OCI-M2 (cell line): Measurements from ENCODE around the gene PRELP.
"Not testable (repeated sequence)": the region's sequence is repeated elsewhere in the genome, so short reads cannot be mapped to it uniquely, and the experiment has no call there.

Source experiments
- DNase-seq: peaks from one replicate; lab custom pipeline; 2025; ENCODE audit not compliant: unreplicated experiment; lab: John Stamatoyannopoulos, UW

The PRELP gene

GRCh38 chr1:203475012-203475981 lies at the start of gene PRELP:
Gene PRELP (plus strand): TSS chr1:203475806. CDS start chr1:203483185, 7,379 bp downstream.
- DNase-seq: no peak

GRCh38 chr1:203426366-203426765 lies 49.2 kb upstream of the PRELP start:
- DNase-seq: no peak

- DNase-seq: no peak
Measured at GRCh38 chr1:203426870-203427269, 48.7 kb upstream of the PRELP start.

- DNase-seq: no peak
Measured at GRCh38 chr1:203427451-203427850, 48.2 kb upstream of the PRELP start.

- DNase-seq: no peak
Measured at GRCh38 chr1:203428981-203429599, 46.5 kb upstream of the PRELP start.

GRCh38 chr1:203435615-203436014 lies 40.0 kb upstream of the PRELP start:
- no peak for DNase-seq

DNA sequence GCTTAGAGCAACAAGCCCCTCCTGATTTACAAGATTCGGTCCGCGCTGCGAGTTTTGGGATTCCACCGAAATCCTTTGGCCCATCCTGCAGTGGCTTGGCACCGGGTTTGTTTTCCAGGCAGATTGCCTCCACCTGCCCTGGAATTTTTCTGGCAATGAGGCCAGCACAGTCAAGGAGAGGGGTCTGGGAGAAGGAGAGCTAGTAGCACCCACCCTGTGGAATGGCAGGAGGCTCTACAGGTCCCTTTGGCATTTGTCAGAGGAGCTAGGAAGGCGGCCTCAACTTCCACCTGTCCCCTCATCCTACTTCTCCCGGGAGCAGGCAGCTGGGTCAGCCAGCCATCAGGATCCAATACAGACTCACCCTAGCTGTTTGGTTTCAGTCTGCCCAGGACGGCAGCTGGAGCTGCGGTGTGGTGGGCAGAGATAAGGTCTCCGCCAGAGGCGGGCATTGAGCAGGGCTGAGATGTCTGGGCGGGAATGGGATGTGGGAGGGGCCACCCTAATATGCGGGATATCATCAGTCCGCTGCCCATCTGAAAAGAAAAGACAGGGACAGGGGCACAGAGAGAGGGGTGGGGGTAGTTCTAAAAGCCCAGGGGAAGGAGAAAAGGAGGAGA lies 37.8 kb upstream of the PRELP start:
- no peak for DNase-seq

DNA sequence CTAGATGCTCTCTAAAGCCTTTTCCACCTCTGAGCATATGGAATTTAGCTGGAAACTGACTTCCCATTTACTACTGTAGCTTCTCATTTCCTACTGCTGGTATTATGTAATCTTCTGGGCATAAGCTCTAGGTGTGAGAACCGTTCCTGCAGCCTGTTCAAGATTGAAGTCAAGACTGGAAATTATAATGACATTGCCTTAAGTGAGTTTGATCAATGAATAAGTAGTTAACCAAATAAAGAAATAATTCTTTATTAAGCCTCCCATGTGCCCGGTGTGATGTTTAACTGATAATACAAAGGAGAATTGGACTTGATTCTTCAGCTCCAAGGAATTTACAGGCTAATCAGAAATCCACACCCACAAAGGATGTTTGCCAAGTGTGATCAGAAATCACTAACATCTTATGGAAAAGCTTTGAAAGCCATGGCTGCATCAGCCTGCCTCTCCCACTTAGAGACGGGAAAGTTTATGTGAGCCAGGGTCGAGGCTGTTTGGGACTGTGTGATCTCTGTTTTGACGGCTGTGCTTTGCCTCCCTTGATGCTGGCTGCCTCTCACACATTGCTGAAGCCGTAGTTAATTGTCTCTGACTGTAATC lies 36.4 kb upstream of the PRELP start:
- no peak for DNase-seq

DNA sequence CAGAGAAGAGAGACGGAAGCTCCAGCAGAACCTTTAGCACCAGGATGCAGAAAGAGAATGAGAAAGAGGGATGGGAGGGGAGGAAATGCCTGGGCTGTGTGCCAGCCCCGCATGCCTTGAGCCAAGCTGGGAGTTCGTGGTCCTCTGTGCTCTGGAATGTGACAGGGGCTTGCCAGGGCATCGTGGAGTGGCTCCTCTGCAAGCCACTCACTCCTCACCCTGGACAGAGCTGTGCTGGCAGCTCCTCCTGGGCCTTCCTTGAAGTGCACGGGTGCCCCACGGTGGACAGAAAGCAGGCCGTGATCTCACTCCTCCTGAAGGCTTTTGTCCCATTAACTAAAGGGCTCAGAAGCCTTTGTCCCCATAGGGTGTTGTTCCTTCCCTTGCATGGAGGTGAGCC lies 34.8 kb upstream of the PRELP start:
- no peak for DNase-seq

- no peak for DNase-seq
Measured at GRCh38 chr1:203441766-203442165, 33.8 kb upstream of the PRELP start.

DNA sequence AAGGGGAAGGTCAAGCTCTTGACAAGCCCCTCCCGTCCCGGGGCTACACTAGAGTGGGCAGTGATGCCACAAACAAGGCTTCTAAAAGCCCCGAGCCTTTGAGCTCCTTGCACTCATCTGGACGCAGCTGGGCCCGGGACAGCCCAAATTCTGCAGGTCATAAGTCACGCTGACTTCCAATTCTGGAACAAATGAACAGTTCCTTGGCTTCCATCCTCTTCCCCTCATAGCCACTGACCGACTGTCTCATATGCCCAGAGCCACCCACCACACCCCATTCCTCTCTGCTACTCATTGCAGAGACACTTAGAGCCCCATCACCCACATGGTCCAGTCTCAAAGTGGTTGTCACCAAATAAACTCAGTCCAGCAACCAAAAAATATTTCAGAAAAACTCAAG lies 32.8 kb upstream of the PRELP start:
- no peak for DNase-seq

DNA sequence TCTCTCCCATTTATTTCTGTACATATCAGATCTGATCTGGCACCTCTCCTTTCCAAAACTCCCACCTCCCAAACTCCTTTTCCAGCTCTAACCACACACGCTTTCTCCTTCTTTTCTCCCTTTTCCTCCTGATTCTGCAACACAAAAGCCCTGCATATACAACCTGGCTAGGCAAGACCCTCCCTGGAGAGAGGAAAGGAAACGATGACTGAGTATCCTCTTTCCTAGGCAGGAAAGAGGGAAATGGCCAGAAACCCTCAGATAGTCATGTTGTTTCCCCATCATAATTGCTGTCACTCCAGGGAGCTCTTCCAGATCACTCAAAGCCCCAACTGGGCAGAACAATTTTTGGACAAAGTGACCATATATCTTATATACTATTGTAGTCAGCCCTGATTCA lies 32.3 kb upstream of the PRELP start:
- no peak for DNase-seq

- no peak for DNase-seq
Measured at GRCh38 chr1:203444171-203444576, 31.4 kb upstream of the PRELP start.

- DNase-seq: no peak
Measured at GRCh38 chr1:203447151-203447550, 28.5 kb upstream of the PRELP start.

DNA sequence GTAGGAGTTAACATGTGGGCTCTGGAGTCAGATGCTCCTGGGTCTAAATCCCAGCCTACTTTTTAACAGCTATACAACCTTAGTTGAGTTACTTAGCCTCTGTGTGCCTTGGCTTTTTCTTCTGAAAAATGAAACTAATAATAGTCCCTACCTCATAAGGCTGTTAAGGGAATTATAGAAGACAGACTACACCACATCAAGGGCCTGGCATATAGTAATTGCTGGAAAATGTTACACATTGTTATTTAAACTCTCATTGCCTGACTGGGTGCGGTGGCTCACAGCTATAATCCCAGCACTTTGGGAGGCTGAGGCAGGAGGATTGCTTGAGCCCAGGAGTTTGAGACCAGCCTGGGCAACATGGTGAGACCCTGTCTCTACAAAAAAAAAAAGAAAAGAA lies 28.0 kb upstream of the PRELP start:
- DNase-seq: not testable (repeated sequence)

GRCh38 chr1:203448521-203449061 lies 27.0 kb upstream of the PRELP start:
- no peak for DNase-seq

- DNase-seq: no peak
Measured at GRCh38 chr1:203450001-203450400, 25.6 kb upstream of the PRELP start.

DNA sequence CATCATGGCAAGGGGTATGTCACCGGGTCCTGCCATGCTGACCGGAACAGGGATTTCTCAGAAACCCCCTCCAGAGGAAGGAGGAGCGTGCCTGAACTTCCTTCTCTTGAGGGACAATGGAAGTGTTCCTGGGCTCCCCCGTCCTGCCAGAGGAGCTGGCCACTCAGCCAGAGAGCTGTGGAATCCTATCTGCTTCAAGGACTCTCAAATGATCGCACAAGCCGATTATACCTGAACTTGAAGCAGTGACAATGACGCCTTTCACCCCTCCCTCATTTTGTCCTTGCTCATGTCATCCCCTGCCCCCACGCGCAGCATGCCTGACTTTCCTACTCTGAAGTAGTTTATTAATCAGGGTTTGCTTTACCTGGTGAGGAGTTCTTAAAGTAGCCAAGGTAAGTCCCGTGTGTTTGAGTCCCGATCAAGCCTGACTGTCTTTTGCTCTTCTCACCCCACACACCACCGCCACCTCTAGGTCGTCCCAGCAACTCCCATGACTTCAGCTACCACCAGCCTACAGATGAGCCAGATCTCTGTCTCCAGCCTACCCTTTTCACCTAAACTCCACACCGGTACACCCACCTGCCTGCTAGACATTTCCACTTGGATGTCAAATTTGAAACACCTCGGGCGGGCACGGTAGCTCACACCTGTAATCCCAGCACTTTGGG lies 25.0 kb upstream of the PRELP start:
- no peak for DNase-seq

GRCh38 chr1:203451836-203452784 lies 23.5 kb upstream of the PRELP start:
- DNase-seq: no peak

GRCh38 chr1:203453016-203453415 lies 22.6 kb upstream of the PRELP start:
- DNase-seq: no peak
